ENCODE measurements around the gene PCNX2. TPM values are rescaled to one million over a fixed set of nuclear protein-coding genes. Genes with fewer than 3 reads are reported as not detected.

PCNX2 gene
- polyA plus RNA-seq, 1 donor (not counting 4 experiments of a cell fraction or from before 2014, with no cell fraction given): 18.0 TPM

DNA sequence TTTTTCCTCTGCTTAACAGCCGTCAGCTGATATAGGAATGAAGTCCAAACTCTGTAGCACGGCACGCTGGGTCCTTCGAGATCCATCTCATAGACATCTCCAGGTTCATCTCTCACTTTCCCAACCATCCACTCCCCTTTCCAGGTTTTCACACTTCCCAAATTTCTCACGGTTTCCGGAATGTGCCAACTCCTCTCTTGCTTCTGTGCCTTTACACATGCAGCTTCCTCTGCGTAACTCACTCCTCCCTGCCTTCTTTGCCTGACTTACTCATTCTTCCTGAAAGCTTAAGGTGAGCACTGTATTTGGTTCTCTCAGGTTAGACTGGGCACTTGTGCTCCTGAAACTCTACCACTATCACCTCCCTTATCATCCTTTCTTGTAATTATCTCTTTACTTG is 168.4 kb downstream of the PCNX2 start:
- Histone ChIP-seq H3K36me3 (ENCODE audit: control insufficient read depth in 2 of 2, extremely low read depth in 1 of 2, insufficient read depth in 2 of 2, low read length in 2 of 2) (peaks cover 8 to 15% of the 10 kb centered on the region in 2 experiments), H3K9me3 (ENCODE audit: control insufficient read depth, low read depth, low read length) (no peaks in the 10 kb centered on the region), H3K79me2 (ENCODE audit: control insufficient read depth, insufficient read depth, low read length) (no peaks in the 10 kb centered on the region), H3K9ac (ENCODE audit: control insufficient read depth, extremely low read depth, insufficient read depth, low read length) (no peak overlapping the region), H3K4me3 (ENCODE audit: control insufficient read depth in 2 of 3, extremely low read depth in 1 of 3, insufficient read depth in 2 of 3, low read depth in 1 of 3, low read length in 3 of 3) (no peak overlapping the region), H3K4me1 (ENCODE audit: control insufficient read depth, extremely low read depth, insufficient read depth, low read length) (no peaks in the 10 kb centered on the region), H3K27ac (ENCODE audit: control insufficient read depth, insufficient read depth, low read length) (no peak overlapping the region), H2AFZ (ENCODE audit: control insufficient read depth, low read length) (no peak overlapping the region), H3K27me3 (ENCODE audit: control insufficient read depth, extremely low read depth, insufficient read depth, low read length) (no peaks in the 10 kb centered on the region), H3K4me2 (ENCODE audit: control insufficient read depth, extremely low read depth, insufficient read depth, low read depth, low read length) (no peak overlapping the region), H3K9me1 (ENCODE audit: control insufficient read depth, extremely low read depth, insufficient read depth, low read length) (no peaks in the 10 kb centered on the region), H4K20me1 (ENCODE audit: control insufficient read depth, extremely low read depth, insufficient read depth, low read length) (no peaks in the 10 kb centered on the region)
- FAIRE-seq (peak; percentile 43), DNase-seq (ENCODE audit: low read depth, low spot score) (no peak)
- TF ChIP-seq, protein P1, sequence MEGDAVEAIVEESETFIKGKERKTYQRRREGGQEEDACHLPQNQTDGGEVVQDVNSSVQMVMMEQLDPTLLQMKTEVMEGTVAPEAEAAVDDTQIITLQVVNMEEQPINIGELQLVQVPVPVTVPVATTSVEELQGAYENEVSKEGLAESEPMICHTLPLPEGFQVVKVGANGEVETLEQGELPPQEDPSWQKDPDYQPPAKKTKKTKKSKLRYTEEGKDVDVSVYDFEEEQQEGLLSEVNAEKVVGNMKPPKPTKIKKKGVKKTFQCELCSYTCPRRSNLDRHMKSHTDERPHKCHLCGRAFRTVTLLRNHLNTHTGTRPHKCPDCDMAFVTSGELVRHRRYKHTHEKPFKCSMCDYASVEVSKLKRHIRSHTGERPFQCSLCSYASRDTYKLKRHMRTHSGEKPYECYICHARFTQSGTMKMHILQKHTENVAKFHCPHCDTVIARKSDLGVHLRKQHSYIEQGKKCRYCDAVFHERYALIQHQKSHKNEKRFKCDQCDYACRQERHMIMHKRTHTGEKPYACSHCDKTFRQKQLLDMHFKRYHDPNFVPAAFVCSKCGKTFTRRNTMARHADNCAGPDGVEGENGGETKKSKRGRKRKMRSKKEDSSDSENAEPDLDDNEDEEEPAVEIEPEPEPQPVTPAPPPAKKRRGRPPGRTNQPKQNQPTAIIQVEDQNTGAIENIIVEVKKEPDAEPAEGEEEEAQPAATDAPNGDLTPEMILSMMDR (optimal IDR thresholded peaks at IDR 0.05 in 1 of 3, IDR thresholded peaks at IDR 0.05 in 1 of 3, conservative IDR thresholded peaks at IDR 0.05 in 1 of 3; ENCODE audit: extremely low read depth in 1 of 3, insufficient read depth in 2 of 3, low read length in 3 of 3): no peak
- no peak for TF ChIP-seq EZH2 (IDR thresholded peaks at IDR 0.05; ENCODE audit: low read length)
- dilution Hi-C loops (cut with MboI; ENCODE audit: extremely low pct_ligation_motif_present, low sequenced_read_pairs): no loop called here

GRCh38 chr1:233122779-233123178 is 172.7 kb downstream of the PCNX2 start:
- no peaks in the 10 kb centered on the region for H3K9me3 ChIP-seq (ENCODE audit: control insufficient read depth, low read depth, low read length)
- dilution Hi-C loops (cut with MboI; ENCODE audit: extremely low pct_ligation_motif_present, low sequenced_read_pairs): no loop called here
- H3K4me1 ChIP-seq (ENCODE audit: control insufficient read depth, extremely low read depth, insufficient read depth, low read length): no peaks in the 10 kb centered on the region
- FAIRE-seq: no peak
- no peak overlapping the region for H2AFZ ChIP-seq (ENCODE audit: control insufficient read depth, low read length)
- H3K27ac ChIP-seq (ENCODE audit: control insufficient read depth, insufficient read depth, low read length): no peak overlapping the region
- no peak overlapping the region for H3K4me2 ChIP-seq (ENCODE audit: control insufficient read depth, extremely low read depth, insufficient read depth, low read depth, low read length)
- H3K27me3 ChIP-seq (ENCODE audit: control insufficient read depth, extremely low read depth, insufficient read depth, low read length): no peaks in the 10 kb centered on the region
- no peaks in the 10 kb centered on the region for H4K20me1 ChIP-seq (ENCODE audit: control insufficient read depth, extremely low read depth, insufficient read depth, low read length)
- H3K4me3 ChIP-seq (ENCODE audit: control insufficient read depth in 2 of 3, extremely low read depth in 1 of 3, insufficient read depth in 2 of 3, low read depth in 1 of 3, low read length in 3 of 3): no peak overlapping the region
- no peaks in the 10 kb centered on the region for H3K79me2 ChIP-seq (ENCODE audit: control insufficient read depth, insufficient read depth, low read length)
- peaks cover 5 to 11% of the 10 kb centered on the region in 2 experiments for H3K36me3 ChIP-seq (ENCODE audit: control insufficient read depth in 2 of 2, extremely low read depth in 1 of 2, insufficient read depth in 2 of 2, low read length in 2 of 2)
- no peak overlapping the region for H3K9ac ChIP-seq (ENCODE audit: control insufficient read depth, extremely low read depth, insufficient read depth, low read length)
- TF ChIP-seq, protein P1 (optimal IDR thresholded peaks at IDR 0.05 in 1 of 3, IDR thresholded peaks at IDR 0.05 in 1 of 3, conservative IDR thresholded peaks at IDR 0.05 in 1 of 3; ENCODE audit: extremely low read depth in 1 of 3, insufficient read depth in 2 of 3, low read length in 3 of 3): no peak
- DNase-seq (ENCODE audit: low read depth, low spot score): no peak
- no peaks in the 10 kb centered on the region for H3K9me1 ChIP-seq (ENCODE audit: control insufficient read depth, extremely low read depth, insufficient read depth, low read length)
